HG02759 (cell line): Measurements from ENCODE around the gene AHCYL2.
"Not testable (repeated sequence)": the region's sequence is repeated elsewhere in the genome, so short reads cannot be mapped to it uniquely, and the experiment has no call there.

ENCODE experiments used
- ATAC-seq: cut with Tn5 transposase; IDR thresholded peaks from one replicate; pipeline ENCODE4 v1.9.1; 2021; ENCODE audit warnings: mild to moderate bottlenecking, moderate library complexity; ENCODE audit not compliant: unreplicated experiment

The AHCYL2 gene

DNA sequence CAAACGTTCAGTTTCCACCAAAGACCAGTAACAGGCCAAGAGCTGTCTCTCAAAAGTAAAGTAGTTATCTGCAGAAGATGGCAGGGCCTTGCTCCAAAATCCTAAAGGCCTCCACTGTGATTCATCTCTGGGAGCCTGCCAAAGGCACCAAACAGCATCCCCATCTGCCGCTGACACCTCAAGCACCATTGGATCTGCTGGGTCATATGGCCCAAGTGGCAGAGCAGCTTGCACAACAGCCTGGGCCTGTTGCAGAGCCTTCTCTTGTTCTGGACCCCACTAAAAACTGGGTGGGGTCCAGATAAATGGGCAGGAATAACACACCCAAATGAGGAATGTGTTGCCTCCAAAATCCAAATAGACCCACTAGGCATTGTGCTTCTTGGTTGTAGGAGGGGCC, 222.1 kb downstream of the AHCYL2 start:
- ATAC-seq = not testable (repeated sequence)

DNA sequence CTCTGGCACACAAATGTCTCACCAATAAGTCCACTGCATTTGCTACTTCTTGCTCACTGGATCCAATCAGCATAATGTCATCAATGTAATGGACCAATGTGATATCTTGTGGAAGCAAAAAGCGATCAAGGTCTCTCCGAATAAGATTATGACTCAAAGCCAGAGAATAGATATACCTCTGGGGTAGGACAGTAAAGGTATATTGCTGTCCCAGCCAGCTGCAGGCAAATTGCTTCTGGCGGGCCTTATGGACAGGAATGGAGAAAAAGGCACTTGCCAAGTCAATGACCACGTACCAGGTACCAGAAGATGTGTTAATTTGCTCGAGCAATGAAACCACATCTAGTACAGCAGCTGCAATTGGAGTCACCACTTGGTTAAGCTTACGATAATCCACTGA, 222.6 kb downstream of the AHCYL2 start:
- not testable (repeated sequence) for ATAC-seq

DNA sequence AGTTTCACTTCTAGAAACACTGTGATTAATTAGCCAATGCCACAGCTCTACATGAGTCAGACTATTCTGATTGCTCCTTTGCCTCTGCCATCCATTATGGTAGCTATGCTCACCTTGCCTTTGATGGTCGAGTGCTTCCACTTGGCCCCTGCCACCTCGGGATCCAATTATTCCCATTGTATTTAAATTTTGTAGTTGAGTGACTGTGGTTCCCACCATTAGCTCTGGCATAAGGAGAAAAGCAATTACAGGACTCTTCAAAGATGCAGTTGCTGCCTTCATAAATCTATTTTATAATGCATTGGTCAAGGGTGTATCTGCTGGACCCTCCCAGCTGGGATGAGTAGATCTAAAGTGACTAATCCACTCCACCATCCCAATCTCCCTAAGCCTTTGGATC, 223.8 kb downstream of the AHCYL2 start:
- ATAC-seq = not testable (repeated sequence)

DNA sequence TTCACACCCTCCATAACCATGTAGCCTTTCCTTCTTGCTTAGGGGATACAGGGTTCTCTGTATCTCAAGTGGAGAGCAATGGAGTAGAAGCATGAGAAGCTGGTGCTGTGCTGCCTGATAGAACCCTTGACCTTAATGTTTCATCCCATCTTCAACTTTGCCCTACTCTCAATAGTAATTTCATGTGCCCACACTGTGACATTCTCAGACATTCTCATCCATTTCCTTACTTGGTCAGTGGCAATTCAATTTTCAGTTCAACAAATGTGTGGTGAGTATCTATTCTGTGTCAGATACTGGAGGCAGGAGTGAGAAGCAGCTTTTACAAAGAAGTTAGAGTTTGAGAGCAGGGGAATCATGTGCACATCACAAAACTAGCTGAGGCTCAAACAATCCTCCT, 225.5 kb downstream of the AHCYL2 start:
- ATAC-seq = no peak

DNA sequence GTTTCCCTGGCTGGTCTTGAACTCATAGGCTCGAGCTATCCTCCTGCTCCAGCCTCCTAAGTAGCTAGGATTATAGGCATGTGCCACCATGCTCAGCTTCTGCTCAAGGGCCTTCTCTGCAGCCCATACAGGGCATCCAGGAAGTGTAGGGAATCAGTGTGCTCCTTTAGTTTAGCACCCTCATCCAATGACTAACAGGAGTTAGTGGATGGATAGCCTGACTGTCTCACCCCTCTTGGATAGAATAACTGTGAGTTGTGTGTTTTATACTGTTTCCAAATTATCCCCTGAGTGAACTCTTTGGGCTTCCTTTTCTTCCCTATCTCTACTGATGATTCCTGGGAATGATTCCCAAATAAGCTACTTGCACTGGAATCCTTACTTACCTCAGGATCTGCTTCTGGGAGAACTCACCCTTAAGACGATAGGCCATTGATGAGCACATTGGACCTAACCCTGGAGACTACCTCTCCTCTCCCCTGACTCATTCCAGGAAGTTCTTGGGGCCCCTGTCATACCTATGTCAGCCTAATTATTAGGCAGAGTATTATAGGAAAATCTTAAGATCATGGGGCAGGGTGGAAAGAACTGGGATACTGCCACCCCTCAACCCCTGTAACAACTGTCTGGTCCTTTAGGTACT, 227.9 kb downstream of the AHCYL2 start:
- no peak for ATAC-seq

DNA sequence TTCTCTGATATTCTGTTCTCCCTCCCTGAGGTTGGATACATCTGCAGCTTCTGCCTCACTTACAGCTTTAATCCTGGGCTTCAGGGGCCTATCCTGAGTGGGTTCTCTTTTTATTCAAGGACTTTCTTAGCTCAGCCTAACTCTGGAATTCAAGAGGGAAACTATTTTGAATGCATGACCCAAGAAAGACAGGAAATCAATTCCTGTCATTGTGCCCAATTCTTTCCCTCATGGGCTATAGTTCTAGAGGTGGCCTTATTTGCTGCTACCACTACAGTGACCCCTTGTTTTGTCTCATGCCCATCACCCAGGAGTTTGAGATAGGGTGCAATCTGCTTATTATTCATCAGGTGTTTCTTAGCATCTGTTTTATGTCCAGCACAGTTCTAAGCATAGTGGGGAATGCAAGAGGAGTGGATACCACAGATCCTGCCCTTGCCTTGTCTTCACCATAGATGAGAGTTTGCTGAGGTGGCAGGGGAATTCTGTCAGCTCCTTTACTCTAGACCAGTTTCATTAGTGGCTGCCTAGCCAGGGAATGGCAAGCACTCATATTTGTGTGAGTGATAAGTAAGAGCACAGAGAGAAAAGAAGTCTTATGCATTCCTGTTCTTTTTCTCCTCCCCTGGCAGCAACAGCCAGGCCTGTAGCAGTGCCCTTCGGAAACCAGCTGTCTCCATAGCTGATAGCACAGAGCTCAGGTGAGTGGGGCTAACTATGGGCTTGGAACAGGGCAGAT, 228.8 kb downstream of the AHCYL2 start:
- ATAC-seq = no peak

DNA sequence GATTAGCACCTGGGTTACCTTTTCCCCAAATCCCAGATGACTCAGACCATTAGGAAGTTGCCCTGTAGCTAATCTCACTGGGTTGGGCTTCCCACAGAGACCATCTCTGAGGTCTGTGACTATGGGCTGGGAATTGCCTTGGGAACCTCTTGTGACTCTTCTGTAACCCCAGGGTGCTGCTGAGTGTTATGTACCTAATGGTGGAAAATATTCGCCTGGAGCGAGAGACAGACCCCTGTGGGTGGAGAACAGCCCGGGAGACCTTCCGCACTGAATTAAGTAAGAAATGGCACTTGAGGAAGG, 229.4 kb downstream of the AHCYL2 start:
- no peak for ATAC-seq

DNA sequence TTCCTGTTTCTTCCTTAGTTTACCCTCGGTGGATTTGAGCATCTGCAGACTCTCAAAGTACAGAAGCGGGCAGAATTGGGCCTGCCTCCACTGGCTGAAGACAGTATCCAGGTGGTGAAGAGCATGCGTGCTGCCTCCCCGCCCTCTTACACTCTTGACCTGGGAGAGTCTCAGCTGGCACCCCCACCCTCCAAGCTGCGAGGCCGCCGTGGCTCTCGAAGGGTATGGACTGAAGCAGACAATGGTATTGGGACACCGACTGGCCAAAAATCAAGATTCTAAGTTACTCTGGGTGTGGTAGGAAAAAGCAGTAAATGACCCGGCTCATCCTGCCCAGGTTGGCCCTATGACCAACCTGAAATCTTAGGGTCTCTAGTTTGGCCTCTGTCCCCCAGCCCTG, 231.6 kb downstream of the AHCYL2 start:
- ATAC-seq = no peak

DNA sequence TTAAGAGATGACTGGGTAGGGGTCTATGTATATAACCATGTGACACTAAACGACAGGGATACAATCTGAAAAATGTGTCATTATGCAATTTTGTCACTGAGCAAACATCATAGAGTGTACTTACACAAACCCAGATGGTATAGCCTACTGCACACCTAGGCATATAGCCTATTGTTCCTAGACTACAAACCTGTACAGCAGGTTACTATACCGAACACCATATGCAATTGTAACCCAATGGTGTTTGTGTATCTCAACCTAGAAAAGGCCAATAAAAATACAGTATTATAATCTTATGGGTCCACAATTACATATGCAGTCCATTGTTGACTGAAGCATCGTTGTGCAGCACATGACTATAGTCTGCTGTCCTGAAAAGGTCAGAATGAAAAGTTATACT, 232.3 kb downstream of the AHCYL2 start:
- no peak for ATAC-seq

DNA sequence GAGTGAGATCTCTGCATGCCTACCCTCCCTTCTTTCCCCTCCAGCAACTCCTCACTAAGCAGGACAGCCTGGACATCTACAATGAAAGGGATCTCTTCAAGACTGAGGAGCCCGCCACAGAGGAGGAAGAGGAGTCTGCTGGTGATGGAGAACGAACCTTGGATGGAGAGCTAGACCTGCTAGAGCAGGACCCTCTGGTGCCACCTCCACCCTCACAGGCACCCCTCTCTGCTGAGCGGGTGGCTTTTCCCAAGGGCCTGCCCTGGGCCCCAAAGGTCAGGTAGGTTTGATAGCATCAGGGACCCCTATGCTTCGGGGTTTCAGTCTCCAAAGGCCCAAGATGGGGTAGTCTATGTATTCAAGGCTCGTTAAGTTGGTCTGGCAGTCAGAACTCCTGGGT, 233.3 kb downstream of the AHCYL2 start:
- ATAC-seq = no peak

DNA sequence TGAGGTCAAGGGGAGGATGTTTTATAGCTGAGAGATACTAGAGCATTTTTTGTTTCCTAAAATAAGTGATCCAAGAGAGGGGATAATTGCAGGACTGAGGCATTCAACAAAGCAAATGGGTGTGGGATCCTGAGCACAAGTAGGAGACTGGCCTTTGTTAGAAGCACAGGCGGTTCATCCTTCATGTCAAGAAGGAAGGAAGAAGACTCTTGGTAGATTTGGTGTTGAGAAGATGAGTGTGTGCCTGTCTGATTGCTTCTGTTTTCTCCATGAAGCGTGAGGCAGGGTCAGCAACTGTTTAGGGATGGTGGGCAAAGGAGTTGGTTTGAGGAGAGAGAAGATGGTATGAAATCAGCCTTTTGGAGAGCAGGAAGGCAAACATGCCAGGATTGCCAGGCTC, 237.0 kb downstream of the AHCYL2 start:
- ATAC-seq = no peak

DNA sequence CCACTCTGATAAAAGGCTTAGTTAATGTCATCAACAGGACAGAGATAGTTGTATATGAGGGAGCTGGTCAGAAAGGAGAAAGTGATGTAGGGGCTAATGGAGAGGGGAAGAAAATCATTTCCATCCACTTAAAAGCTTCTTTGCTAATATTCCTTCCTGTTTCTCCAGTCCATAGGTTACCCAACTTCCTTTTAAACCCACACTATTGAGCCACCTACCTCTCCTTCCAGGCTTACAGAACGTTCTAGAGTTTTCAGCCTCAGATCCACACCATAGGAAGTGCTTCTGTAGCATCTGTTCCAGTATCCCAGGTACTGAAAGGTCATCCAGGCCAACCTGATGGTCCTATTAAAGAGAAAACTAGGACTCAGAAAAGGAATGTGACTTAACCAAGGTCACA, 237.6 kb downstream of the AHCYL2 start:
- ATAC-seq = no peak

DNA sequence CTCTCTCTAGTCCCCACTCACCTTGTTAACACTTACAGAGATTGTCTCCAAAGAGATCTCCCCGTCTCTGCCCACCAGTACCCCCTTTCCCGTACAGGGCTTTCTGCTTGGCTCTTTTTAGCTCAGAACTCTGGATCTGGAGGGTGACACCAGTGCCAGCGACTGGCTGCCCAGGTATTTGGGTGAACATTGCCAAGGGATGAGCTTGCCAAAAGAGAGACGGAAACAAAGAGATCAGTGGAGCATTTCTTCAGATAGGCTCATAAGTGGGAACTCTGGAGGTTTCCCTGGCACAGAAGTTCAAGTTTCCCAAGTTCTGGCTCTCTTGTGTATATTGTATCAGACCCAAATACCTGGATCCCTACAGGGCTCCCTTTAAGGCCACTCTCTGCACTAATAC, 239.4 kb downstream of the AHCYL2 start:
- ATAC-seq = no peak

DNA sequence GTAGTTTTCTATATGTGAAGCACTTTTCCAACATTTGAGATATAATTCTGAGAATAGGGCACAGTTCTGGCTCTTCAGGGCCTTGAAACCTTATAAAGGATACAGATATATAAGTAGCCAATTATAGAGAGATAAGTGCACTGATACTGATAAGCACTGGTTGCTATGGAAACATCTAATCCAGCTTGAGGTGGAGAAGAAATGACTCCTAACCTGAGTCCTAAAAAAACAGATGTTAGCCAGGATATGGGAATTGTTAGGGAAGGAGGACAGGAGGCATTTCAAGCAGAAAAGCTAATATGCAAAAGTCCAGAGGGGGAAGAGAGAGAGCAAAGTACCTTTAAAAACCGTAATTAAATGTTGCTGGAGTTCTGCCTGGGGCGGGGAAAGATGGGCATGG, 240.2 kb downstream of the AHCYL2 start:
- no peak for ATAC-seq

DNA sequence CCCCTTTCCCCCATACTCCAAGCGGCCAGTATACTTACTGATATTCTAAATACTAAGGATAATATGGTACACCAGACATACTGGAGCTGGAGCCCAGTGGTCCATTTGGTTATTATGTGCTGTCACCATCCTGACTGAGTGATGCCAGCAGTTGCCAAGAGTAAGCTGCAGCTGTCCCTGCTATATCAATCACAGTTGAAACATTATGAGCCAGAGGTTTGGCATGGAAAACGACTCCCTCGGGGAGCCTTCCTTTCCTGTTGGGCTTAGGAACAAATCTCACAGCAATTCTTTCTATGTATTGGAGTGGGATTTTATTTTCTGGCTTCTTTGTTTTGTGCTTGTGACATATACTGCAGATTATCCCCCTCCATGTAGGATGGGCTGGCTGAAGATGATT, 242.0 kb downstream of the AHCYL2 start:
- no peak for ATAC-seq

DNA sequence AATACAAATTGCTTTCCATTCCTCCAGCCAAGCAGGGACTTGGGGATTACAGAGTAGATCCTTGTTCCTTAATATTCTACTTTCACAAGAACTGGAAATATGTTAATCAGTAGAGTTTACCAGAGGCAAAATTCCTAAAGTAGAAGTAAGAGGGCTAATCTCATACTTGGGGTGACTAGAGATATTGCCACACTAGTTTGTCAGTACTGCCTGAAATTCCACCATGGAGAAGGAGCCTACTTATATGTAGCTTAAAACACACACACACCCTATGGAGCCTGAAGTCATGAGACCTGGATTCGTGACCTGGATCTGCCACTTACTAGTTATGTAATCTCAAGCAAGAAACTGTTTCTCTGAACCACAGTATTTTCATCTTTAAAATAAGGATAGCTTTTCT, 243.3 kb downstream of the AHCYL2 start:
- ATAC-seq = no peak

DNA sequence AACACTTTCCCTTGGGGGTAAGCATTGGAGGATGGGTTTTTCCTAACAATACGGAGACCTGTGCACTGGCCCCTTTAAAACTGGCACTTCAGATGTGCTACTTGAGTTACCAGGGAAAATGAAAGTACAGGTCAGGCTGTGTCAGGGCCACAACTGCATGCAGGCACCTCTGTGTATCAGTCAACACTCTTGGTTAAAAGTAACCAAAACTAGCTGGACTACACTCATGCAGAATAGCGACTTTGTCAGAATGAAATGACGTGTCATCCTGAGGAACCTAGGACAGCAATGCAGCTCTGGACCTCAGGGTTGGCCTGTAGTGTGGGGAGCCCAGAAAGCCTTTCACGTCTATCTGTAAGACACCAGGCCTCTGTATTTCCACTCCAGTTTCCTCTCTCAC, 243.7 kb downstream of the AHCYL2 start:
- ATAC-seq = no peak

DNA sequence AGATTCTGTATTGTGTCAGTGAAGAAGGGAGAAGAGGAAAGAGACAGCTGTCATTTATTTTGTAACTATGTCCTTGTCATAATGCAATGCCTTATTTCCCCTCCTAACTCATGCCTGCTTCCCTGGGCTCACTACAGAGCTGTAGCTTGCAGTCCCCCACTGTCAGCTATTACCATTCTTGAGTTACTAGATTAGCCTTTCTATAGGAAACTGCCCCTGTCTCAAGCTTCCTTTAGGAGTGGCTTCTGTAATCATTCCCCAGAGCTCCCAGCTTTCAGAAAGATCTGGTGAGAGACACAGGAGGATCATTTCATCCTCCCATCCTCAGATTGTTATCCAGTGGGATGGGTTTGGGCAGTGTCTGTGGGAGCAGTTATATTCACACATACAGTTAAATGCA, 245.1 kb downstream of the AHCYL2 start:
- no peak for ATAC-seq

DNA sequence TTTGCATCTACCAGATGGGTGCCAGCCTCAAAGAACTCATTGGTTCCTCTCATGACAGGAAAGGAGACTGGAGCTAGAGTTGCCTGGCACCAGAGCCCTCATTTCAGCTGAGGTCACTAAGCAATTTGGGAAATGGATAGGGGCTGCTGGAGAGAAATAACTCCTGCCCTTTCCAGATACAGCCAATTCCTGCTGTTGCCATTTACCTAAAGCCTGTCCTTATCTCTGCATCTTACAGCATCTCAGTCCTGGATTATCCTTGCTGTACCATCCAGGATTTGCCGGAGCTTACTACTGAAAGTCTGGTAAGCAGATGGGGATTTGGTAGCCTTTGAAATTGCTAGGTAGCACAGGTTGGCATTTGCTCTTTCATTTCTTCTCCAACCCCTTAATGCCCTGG, 245.6 kb downstream of the AHCYL2 start:
- no peak for ATAC-seq

DNA sequence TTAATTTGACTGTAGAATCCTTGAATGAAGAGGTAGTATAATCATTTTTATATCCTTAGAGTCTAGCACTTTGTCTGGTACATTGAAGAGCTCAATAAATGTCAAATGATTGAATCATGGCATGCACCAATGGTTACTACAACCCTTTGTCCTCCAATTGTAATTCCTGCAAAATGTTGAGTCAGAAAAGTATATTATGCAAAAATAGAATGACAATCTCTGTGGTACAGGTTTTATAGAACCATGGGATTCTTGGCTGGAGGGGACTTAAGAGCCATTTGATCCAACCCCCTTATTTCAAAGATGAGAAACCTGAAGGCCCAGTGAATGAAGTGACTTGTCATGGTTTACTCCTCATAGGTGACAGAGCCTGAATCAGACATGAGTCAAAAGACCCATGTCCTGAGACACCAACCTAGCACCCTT, 246.6 kb downstream of the AHCYL2 start:
- ATAC-seq = no peak

DNA sequence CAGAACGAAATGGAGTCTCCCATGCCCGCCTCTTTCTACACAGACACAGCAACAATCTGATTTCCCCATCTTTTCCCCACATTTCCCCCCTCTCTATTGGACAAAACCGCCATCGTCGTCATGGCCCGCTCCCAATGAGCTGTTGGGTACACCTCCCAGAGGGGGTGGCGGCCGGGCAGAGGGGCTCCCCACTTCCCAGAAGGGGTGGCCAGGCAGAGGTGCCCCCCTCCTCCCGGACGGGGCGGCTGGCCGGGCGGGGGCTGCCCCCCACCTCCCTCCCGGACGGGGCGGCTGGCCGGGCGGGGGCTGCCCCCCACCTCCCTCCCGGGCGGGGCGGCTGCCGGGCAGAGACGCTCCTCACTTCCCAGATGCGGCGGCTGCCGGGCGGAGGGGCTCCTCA, 251.1 kb downstream of the AHCYL2 start:
- ATAC-seq = not testable (repeated sequence)

DNA sequence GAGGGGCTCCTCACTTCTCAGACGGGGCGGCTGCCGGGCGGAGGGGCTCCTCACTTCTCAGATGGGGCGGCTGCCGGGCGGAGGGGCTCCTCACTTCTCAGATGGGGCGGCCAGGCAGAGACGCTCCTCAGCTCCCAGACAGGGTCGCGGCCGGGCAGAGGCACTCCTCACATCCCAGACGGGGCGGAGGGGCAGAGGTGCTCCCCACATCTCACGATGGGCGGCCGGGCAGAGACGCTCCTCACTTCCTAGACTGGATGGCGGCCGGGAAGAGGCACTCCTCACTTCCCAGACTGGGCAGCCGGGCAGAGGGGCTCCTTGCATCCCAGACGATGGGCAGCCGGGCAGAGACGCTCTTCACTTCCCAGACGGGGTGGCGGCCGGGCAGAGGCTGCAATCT, 251.6 kb downstream of the AHCYL2 start:
- not testable (repeated sequence) for ATAC-seq
